Measurements from ENCODE around the gene APOL4.
"Not testable (repeated sequence)": the region's sequence is repeated elsewhere in the genome, so short reads cannot be mapped to it uniquely, and the experiment has no call there.

APOL4 gene

GRCh38 chr22:36231051-36231450 lies 29.4 kb upstream of the APOL4 start:
- not testable (repeated sequence) for DNase-seq

DNA sequence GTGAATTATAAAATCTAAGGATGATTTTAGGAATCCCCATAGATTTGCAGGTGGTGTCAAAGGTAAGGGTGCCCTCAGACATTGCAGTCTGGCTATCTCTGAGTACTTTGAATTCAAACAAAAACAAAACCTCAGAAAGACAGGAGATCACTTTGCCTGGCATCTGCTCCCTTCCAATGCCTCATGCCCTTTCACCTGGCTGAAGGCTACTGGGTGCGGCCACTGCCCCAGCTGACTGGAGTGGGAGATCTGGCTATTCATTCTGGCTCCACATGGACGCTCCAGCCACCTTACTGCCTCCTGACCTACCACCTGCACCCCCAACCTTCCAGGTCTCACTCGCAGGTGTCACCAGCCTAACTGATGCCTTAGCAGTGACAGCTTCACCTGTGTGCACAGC lies 28.0 kb upstream of the APOL4 start:
- not testable (repeated sequence) for DNase-seq

DNA sequence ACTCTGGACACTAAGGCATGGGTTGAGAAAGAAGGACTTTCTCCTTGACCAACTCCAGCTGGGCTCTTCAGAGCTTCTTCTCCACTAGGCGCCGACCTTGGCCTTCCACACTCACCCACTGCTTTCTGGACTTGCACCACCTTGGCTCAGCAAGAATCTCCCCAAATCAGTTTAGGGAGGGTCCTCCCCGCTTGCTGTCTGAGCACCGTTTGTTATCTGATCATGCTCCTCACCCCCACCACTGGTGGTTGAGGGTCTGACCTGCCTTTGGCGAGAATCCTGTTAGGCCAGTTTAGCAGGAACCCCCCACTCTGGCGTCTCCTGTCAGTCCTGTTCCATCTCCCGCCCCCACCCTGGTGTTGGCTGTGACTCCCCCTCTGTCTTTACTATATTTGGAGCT lies 27.3 kb upstream of the APOL4 start:
- no peak for DNase-seq

DNA sequence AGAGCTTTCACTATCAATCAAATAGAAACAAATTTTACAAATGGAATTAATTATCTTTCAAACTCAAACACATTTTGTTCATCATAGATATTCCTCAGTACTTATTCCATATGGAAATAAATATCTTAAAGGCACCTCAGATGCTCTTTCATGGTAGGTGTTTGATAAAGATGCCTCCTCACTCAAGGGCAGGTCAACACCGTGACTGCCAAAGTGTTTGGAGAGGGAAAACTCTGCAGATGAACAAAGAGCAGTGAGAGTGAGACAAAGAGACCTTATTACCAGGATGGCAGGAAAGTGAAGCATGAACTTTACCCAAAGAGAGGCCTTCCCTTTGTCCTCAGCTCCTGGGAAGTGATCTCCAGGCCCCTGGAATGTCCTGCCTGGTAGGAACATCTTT lies 26.8 kb upstream of the APOL4 start:
- DNase-seq = not testable (repeated sequence)

- no peak for DNase-seq
These were observed 26.2 kb upstream of the APOL4 start for GRCh38 chr22:36227806-36228205.

DNA sequence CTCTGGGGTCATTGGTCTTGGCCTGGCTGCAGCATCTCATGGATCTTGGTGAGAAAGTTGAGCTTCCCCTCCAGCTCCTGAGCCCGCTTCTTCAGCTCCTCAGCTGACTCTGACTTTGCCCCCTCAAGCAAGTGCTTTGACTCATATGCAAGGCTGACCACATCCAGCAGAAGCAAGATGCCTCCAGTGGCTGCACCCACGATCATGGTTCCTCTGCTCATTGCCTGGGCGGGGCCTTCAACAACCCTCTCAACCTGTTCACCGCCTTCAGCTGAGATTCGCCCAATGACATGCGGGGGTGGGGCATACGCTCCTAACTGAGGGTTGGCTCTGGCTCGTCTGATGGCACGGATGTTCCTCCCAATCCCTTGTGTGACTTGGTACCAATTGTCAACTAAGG lies 25.8 kb upstream of the APOL4 start:
- no peak for DNase-seq

DNA sequence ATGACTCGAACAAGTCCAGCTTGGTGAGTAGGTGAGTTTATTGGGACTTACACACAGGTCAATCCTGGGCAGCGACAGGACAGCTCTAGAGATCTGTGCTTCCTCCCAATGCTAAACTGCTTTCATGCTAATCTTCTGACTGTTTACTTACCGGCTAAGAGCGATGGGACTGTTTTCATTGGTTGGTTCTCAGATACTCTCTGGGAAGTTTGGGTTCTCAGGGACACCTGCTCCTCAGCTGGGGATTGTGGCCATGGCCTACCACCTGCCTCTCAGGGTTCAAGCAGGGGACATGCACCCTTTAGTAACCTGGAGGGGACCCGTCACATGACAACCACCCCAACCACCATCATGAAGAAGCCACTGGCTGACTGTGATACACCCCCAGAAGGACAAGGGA lies 24.6 kb upstream of the APOL4 start:
- DNase-seq = no peak

DNA sequence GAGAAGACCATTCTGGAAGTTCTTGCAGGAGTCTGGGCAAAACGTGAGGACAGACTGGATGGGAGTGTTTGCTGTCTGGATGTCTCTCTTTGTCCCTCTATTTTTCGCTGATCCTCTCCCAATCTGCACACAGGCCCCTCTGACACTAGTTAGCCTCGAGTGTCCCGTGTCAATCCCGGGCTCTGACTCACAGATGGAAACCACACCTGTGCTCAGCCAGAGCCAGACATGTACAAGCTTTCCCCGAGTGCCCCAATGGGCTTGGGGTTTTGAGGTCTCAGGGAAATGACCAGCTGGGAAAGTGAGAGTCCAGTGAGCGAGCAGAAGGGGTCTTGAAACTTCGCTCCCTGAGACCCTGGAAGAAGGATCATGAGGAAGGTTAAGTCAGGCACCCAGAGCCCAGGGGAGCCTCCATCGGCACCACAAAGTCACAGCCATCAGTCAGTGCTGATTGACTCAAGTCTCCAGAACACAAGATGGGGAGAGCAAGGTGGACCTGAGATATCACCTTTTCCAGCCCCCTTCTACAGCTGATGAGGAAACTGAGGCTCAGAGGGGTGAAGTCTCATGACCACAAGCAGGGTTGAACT lies 23.8 kb upstream of the APOL4 start:
- no peak for DNase-seq

DNA sequence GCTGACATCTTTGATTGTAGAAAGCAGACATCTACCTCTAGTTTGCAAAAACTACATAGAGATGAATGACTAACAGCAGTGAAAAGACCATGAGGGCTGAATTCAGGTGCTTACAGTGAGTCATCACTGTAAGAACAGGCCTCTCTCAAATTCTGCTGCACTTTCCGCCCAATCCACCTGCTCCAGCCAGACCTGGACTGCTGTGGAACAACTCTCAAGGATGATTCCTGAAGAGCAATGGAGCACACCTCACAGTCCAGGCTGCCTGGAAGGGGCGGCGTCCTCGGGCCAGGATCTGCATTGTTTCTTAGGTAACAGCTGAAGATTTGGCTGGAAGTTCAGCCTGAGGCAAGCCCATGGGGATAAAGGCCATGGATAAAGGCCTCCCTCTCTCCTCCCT lies 22.6 kb upstream of the APOL4 start:
- DNase-seq = no peak

DNA sequence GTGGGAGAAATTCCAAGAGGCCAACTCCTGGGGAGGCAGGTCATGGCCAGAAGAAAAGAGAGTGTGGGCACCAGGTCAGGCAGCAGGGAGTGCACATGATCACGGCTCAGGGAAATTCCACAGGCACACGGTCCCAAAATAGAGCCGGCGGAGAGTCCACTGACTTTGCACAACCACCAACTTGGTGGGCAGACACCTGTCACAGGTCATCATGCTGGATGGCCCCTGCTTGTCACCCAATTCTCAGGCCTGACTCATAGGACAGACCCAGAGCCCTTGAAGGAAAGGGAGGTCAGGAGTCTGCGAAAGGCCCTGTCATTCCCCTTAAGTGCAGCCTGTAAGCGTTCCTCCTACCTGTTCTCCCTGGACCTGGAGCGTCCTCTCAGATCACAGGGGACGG lies 21.9 kb upstream of the APOL4 start:
- no peak for DNase-seq

GRCh38 chr22:36222887-36223450 lies 21.4 kb upstream of the APOL4 start:
- DNase-seq = no peak

GRCh38 chr22:36221799-36222751 lies 20.5 kb upstream of the APOL4 start:
- DNase-seq = no peak

GRCh38 chr22:36220451-36220921 lies 18.9 kb upstream of the APOL4 start:
- no peak for DNase-seq

- DNase-seq = no peak
These were observed 17.1 kb upstream of the APOL4 start for GRCh38 chr22:36218648-36219193.

- no peak for DNase-seq
These were observed 14.4 kb upstream of the APOL4 start for GRCh38 chr22:36215981-36216380.

DNA sequence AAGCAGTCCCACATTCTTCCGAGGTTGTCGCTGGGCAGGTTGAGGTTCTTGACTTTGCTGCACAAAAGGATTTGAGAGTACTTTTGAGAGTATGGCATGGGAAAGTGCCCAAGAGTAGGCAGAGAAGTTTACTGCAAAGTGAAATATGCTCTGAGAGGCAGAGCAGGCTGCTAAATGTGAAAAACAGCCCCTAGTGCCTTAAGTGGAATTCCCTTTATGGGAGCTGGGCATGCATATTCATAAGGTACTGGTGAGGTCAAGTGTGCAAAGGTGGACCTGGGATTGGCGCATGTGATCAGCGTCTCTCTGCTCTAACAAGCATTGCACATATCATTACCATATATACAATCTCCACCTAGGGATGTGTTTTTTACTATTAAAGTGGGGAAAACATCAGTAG lies 12.0 kb upstream of the APOL4 start:
- no peak for DNase-seq

DNA sequence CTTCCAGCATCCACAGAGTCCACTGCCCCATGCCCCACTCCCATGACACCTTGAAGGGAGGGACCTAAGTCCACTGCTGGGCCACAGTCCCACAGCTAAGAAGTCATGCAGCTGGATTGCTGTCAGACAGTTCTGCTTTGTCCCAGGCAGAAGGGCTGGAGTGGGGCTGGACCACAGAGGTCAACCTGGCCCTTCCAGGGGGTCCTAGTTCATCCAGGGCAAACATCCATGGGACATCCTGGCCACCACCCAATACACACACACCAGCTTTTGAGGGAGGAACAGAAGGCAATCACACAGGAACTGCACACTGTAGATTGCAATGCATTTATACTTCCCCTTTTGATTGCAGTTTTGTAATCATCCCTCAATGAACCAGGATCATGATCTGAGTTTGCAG lies 11.3 kb upstream of the APOL4 start:
- no peak for DNase-seq

GRCh38 chr22:36211237-36211861 lies 9.7 kb upstream of the APOL4 start:
- DNase-seq = no peak

- DNase-seq = no peak
These were observed 8.6 kb upstream of the APOL4 start for GRCh38 chr22:36210224-36210623.

DNA sequence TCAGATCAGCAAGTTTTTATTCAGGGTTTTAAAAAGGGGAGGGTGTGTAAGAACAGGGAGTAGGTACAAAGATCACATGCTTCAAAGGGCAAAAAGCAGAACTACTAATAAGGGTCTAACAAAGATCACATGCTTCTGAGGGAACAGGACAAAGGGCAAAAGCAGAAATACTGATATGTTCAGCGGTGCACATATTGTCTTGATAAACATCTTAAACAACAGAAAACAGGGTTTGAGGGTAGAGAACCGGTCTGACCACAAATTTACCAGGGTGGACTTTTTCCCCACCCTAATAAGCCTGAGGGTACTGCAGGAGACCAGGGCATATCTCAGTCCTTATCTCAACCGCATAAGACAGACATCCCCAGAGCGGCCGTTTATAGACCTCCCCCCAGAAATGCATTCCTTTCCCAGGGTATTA lies 7.9 kb upstream of the APOL4 start:
- DNase-seq = not testable (repeated sequence)

DNA sequence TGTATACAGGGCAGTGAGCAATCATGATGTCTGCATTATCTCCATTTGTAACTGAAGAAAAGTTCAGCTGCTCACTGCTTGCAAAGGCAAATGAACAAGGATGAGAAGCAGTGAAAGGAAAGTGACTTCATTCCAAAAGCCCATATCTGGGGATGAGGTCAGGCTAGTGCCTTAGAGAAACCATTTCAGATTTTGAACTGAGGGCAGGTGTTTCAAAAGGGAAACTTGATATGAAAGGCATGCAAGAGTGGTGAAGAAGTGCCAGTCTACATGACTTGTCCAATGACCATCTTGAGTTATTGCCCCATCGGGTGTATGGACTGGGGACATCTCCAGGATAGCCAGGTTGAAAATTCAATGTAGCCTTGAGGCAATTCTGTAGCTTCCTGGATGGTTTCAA lies 7.3 kb upstream of the APOL4 start:
- no peak for DNase-seq

- DNase-seq = no peak
These were observed 6.7 kb upstream of the APOL4 start for GRCh38 chr22:36208162-36208765.

GRCh38 chr22:36206255-36206654 lies 4.6 kb upstream of the APOL4 start:
- DNase-seq = no peak
